Heart left ventricle (tissue), 13 donors: Measurements from ENCODE around the gene MRI1.

Experiments used
- POLR2A ChIP-seq, 2 donors: fragments of 450-650 bp; IDR thresholded peaks; one replicate each; pipeline ENCODE4 v1.6.1; 2017; ENCODE audit warnings: antibody characterized with exemption in 2 of 2, mild to moderate bottlenecking in 2 of 2, moderate library complexity in 2 of 2
- TF ChIP-seq, protein P1 (sequence below), 12 donors: fragments of 200-600 bp; sonication (generic) in 4 of 12; IDR thresholded peaks; one replicate each; pipeline versions ENCODE4 v1.5.0 to v1.8.0; 2018 to 2022; ENCODE audit warnings: antibody characterized with exemption in 12 of 12, mild to moderate bottlenecking in 5 of 12
- donor health status: ischemic (EF 13 %, LVEDD 7.1; RV severe dilation, severe dysfunction).
- donor health status: DM: no; HTN: yes; CAD: no.
- donor health status: DM: no; HTN: no; CAD: no.
- donor health status: ischemic (EF 25% LVEDD 6.9; RV normal size, moderate dysfunction).
- donor health status: ischemic (EF 25% LVEDD 5.7; RV mildly dilated, moderate dysfunction).
- donor health status: ischemic (EF 35%, LVEDD 5.7; RV mildly dilated, moderate dysfunction).
- donor health status: nonischemic (EF 11% LVEDD 7.7; RV severe dilation, severe dysfunction).
- donor health status: DM: yes; HTN: yes; CAD: no.
- donor health status: PGD.
- donor health status: ischemic (EF 29% LVEDD 5.4; RV normal size, mild dysfunction).
- donor health status: nonischemic (EF 23%, LVEDD 6.1; RV moderate dilation, normal function).

DNA sequence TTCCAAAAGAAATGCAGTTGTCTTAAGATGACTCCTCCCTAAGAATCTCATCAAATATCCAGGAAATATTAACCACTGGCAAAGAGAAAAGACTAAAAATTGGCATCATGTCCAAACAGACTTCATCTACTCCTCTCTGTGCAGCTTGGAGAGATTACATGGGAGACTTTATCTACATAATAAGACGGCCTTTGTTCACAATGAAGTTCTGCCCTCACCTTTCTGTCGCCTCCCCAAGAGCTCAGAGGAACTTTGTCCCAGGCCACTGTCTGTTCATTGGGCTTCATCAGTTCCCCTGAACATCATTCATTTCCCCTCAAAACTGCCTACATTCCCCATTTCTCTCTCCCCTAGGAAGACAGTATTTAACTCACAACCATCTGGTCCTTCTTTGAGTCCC, 22.4 kb upstream of the MRI1 start:
- no peak for TF ChIP-seq POLR2A (IDR thresholded peaks at IDR 0.05)
- TF ChIP-seq, protein P1, sequence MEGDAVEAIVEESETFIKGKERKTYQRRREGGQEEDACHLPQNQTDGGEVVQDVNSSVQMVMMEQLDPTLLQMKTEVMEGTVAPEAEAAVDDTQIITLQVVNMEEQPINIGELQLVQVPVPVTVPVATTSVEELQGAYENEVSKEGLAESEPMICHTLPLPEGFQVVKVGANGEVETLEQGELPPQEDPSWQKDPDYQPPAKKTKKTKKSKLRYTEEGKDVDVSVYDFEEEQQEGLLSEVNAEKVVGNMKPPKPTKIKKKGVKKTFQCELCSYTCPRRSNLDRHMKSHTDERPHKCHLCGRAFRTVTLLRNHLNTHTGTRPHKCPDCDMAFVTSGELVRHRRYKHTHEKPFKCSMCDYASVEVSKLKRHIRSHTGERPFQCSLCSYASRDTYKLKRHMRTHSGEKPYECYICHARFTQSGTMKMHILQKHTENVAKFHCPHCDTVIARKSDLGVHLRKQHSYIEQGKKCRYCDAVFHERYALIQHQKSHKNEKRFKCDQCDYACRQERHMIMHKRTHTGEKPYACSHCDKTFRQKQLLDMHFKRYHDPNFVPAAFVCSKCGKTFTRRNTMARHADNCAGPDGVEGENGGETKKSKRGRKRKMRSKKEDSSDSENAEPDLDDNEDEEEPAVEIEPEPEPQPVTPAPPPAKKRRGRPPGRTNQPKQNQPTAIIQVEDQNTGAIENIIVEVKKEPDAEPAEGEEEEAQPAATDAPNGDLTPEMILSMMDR (IDR thresholded peaks at IDR 0.05): no peak
